ENCODE measurements around the gene NEK1.

The NEK1 gene

GRCh38 chr4:169491211-169491610, 121.2 kb downstream of the NEK1 start:
- TF ChIP-seq EZH2phosphoT487 (IDR thresholded peaks at IDR 0.05; ENCODE audit: low read depth) (no peak), CTCF (IDR thresholded peaks at IDR 0.05; ENCODE audit: low read depth, low read length) (no peak)
- H3K9ac ChIP-seq (ENCODE audit: low read length) = no peak overlapping the region
- no peak overlapping the region for H2AFZ ChIP-seq (ENCODE audit: low read depth, low read length)
- H3K27me3 ChIP-seq (ENCODE audit: low read depth, low read length) = no peaks in the 10 kb centered on the region
- no peak overlapping the region for H3K27ac ChIP-seq (ENCODE audit: low read length)
- H4K20me1 ChIP-seq (ENCODE audit: insufficient read depth, low read length) = no peaks in the 10 kb centered on the region
- H3K9me3 ChIP-seq (ENCODE audit: insufficient read depth, low read length) = no peaks in the 10 kb centered on the region
- no peaks in the 10 kb centered on the region for H3K79me2 ChIP-seq (ENCODE audit: low read length)
- H3K4me3 ChIP-seq (ENCODE audit: low read length) = no peak overlapping the region
- H3K36me3 ChIP-seq (replicated peaks; ENCODE audit: low read depth, low read length) = no peaks in the 10 kb centered on the region
- no peak overlapping the region for H3K4me2 ChIP-seq (ENCODE audit: low read length)
- H3K4me1 ChIP-seq (ENCODE audit: low read length) = 0 out of 2 replicates have a peak, but pooled peaks cover 4% of the 10 kb centered on the region

- no peaks in the 10 kb centered on the region for H3K27me3 ChIP-seq (ENCODE audit: low read depth, low read length)
- no peaks in the 10 kb centered on the region for H3K36me3 ChIP-seq (replicated peaks; ENCODE audit: low read depth, low read length)
- H3K79me2 ChIP-seq (ENCODE audit: low read length) = no peaks in the 10 kb centered on the region
- H2AFZ ChIP-seq (ENCODE audit: low read depth, low read length) = no peak overlapping the region
- TF ChIP-seq EZH2phosphoT487 (IDR thresholded peaks at IDR 0.05; ENCODE audit: low read depth) (no peak), CTCF (IDR thresholded peaks at IDR 0.05; ENCODE audit: low read depth, low read length) (no peak)
- H4K20me1 ChIP-seq (ENCODE audit: insufficient read depth, low read length) = no peaks in the 10 kb centered on the region
- no peak overlapping the region for H3K4me3 ChIP-seq (ENCODE audit: low read length)
- peaks cover 18% of the 10 kb centered on the region for H3K4me1 ChIP-seq (ENCODE audit: low read length)
- H3K27ac ChIP-seq (ENCODE audit: low read length) = no peak overlapping the region
- H3K9me3 ChIP-seq (ENCODE audit: insufficient read depth, low read length) = no peaks in the 10 kb centered on the region
- no peak overlapping the region for H3K4me2 ChIP-seq (ENCODE audit: low read length)
- H3K9ac ChIP-seq (ENCODE audit: low read length) = no peak overlapping the region
Measured at GRCh38 chr4:169489306-169489705, 123.1 kb downstream of the NEK1 start.

- no peaks in the 10 kb centered on the region for H3K27me3 ChIP-seq (ENCODE audit: low read depth, low read length)
- H3K79me2 ChIP-seq (ENCODE audit: low read length) = no peaks in the 10 kb centered on the region
- H3K4me3 ChIP-seq (ENCODE audit: low read length) = peak overlapping the region; percentile 23
- peak overlapping the region; percentile 60 for H3K4me2 ChIP-seq (ENCODE audit: low read length)
- H3K27ac ChIP-seq (ENCODE audit: low read length) = no peak overlapping the region
- 0 out of 2 replicates have a peak overlapping the region, but pooled peaks have one; percentile 24 for H2AFZ ChIP-seq (ENCODE audit: low read depth, low read length)
- peaks cover 14% of the 10 kb centered on the region for H3K4me1 ChIP-seq (ENCODE audit: low read length)
- TF ChIP-seq EZH2phosphoT487 (IDR thresholded peaks at IDR 0.05; ENCODE audit: low read depth) (no peak), CTCF (IDR thresholded peaks at IDR 0.05; ENCODE audit: low read depth, low read length) (peak; percentile 91)
- peak overlapping the region; percentile 14; the same call in 1 of the 2 replicates for H3K9ac ChIP-seq (ENCODE audit: low read length)
- H3K36me3 ChIP-seq (replicated peaks; ENCODE audit: low read depth, low read length) = no peaks in the 10 kb centered on the region
- no peaks in the 10 kb centered on the region for H4K20me1 ChIP-seq (ENCODE audit: insufficient read depth, low read length)
- peaks cover 3% of the 10 kb centered on the region; the same call in 1 of the 2 replicates for H3K9me3 ChIP-seq (ENCODE audit: insufficient read depth, low read length)
Measured at GRCh38 chr4:169485791-169486742, 126.3 kb downstream of the NEK1 start.

GRCh38 chr4:169485086-169485485, 127.3 kb downstream of the NEK1 start:
- no peak overlapping the region for H2AFZ ChIP-seq (ENCODE audit: low read depth, low read length)
- no peaks in the 10 kb centered on the region for H3K36me3 ChIP-seq (replicated peaks; ENCODE audit: low read depth, low read length)
- no peak overlapping the region for H3K9ac ChIP-seq (ENCODE audit: low read length)
- H3K9me3 ChIP-seq (ENCODE audit: insufficient read depth, low read length) = peaks cover 3% of the 10 kb centered on the region; the same call in 1 of the 2 replicates
- H4K20me1 ChIP-seq (ENCODE audit: insufficient read depth, low read length) = no peaks in the 10 kb centered on the region
- H3K4me2 ChIP-seq (ENCODE audit: low read length) = no peak overlapping the region
- no peak overlapping the region for H3K4me3 ChIP-seq (ENCODE audit: low read length)
- no peaks in the 10 kb centered on the region for H3K27me3 ChIP-seq (ENCODE audit: low read depth, low read length)
- H3K27ac ChIP-seq (ENCODE audit: low read length) = no peak overlapping the region
- no peaks in the 10 kb centered on the region for H3K79me2 ChIP-seq (ENCODE audit: low read length)
- TF ChIP-seq CTCF (IDR thresholded peaks at IDR 0.05; ENCODE audit: low read depth, low read length) (no peak), EZH2phosphoT487 (IDR thresholded peaks at IDR 0.05; ENCODE audit: low read depth) (no peak)
- H3K4me1 ChIP-seq (ENCODE audit: low read length) = peaks cover 14% of the 10 kb centered on the region
